SJSA1 (cell line): ENCODE data around the gene CMTR2. TPM values are rescaled to one million over a fixed set of nuclear protein-coding genes. Genes with fewer than 3 reads are reported as not detected.

Experiments used
- DNase-seq, 2 experiments: peaks; one replicate each; pipeline ENCODE4 v3.0.0-alpha.2; 2015 to 2020; ENCODE audit warnings: low spot score in 2 of 2, low read depth in 1 of 2
- H3K27ac ChIP-seq: fragments of 250-450 bp; sonication (Bioruptor Pico); 2 replicates; pipeline ENCODE4 v1.5.1; 2020; ENCODE audit warnings: mild to moderate bottlenecking, moderate library complexity
- H3K27me3 ChIP-seq: fragments of 250-450 bp; sonication (Bioruptor Pico); replicated peaks from 2 replicates; pipeline ENCODE4 v1.5.1; 2020; ENCODE audit warnings: mild to moderate bottlenecking, moderate library complexity
- H3K36me3 ChIP-seq: fragments of 250-450 bp; sonication (Bioruptor Pico); 2 replicates; pipeline ENCODE4 v1.5.1; 2020; ENCODE audit warnings: mild to moderate bottlenecking
- H3K4me1 ChIP-seq: fragments of 250-450 bp; sonication (Bioruptor Pico); replicated peaks from 2 replicates; pipeline ENCODE4 v1.6.1; 2021; ENCODE audit warnings: mild to moderate bottlenecking
- H3K4me3 ChIP-seq: fragments of 250-450 bp; sonication (Bioruptor Pico); 2 replicates; pipeline ENCODE4 v1.5.1; 2020; ENCODE audit warnings: mild to moderate bottlenecking
- H3K9me3 ChIP-seq: fragments of 250-450 bp; sonication (Bioruptor Pico); replicated peaks from 2 replicates; pipeline ENCODE4 v1.5.1; 2020; ENCODE audit warnings: mild to moderate bottlenecking
- total RNA-seq: library from RNA; depleted of rRNA; stranded (reverse); fragments of >200 nt; shearing (Covaris generic); gene quantifications from 2 replicates; pipeline ENCODE4 v1.2.3, GENCODE V29; 2014

Gene CMTR2
- total RNA-seq, 1 experiment from 2014 or later = 31.2 TPM

GRCh38 chr16:71258372-71258771 lies 30.8 kb downstream of the CMTR2 start:
- no peak for DNase-seq
- no peak overlapping the region for H3K27ac ChIP-seq

GRCh38 chr16:71257768-71258167 lies 31.4 kb downstream of the CMTR2 start:
- Histone ChIP-seq H3K4me1 (no peaks in the 10 kb centered on the region), H3K27me3 (no peaks in the 10 kb centered on the region; the same call in none of the 2 replicates), H3K9me3 (no peaks in the 10 kb centered on the region), H3K36me3 (no peaks in the 10 kb centered on the region), H3K4me3 (no peak overlapping the region), H3K27ac (no peak overlapping the region)
- no peak for DNase-seq

More at GRCh38 chr16:71258372-71258771, 30.8 kb downstream of the CMTR2 start:
- Histone ChIP-seq H3K27me3 (no peaks in the 10 kb centered on the region; the same call in none of the 2 replicates), H3K9me3 (no peaks in the 10 kb centered on the region), H3K4me3 (no peak overlapping the region), H3K36me3 (no peaks in the 10 kb centered on the region), H3K4me1 (no peaks in the 10 kb centered on the region)

- H3K27me3 ChIP-seq = no peaks in the 10 kb centered on the region; the same call in none of the 2 replicates
- no peak overlapping the region for H3K4me3 ChIP-seq
- no peaks in the 10 kb centered on the region for H3K9me3 ChIP-seq
- H3K27ac ChIP-seq = no peak overlapping the region
- no peaks in the 10 kb centered on the region for H3K36me3 ChIP-seq
- no peaks in the 10 kb centered on the region for H3K4me1 ChIP-seq
- no peak for DNase-seq
Measured at GRCh38 chr16:71255721-71256120, 33.5 kb downstream of the CMTR2 start.

- H3K9me3 ChIP-seq = no peaks in the 10 kb centered on the region
- no peaks in the 10 kb centered on the region; the same call in none of the 2 replicates for H3K27me3 ChIP-seq
- no peaks in the 10 kb centered on the region for H3K36me3 ChIP-seq
- H3K4me3 ChIP-seq = no peak overlapping the region
- no peak for DNase-seq
- H3K4me1 ChIP-seq = no peaks in the 10 kb centered on the region
- H3K27ac ChIP-seq = no peak overlapping the region
Measured at GRCh38 chr16:71254832-71255525, 34.2 kb downstream of the CMTR2 start.

GRCh38 chr16:71250461-71251235 lies 38.6 kb downstream of the CMTR2 start:
- no peak for DNase-seq
- Histone ChIP-seq H3K27me3 (no peaks in the 10 kb centered on the region; the same call in 1 of the 2 replicates), H3K4me3 (no peak overlapping the region), H3K9me3 (no peaks in the 10 kb centered on the region), H3K36me3 (no peaks in the 10 kb centered on the region), H3K4me1 (no peaks in the 10 kb centered on the region), H3K27ac (no peak overlapping the region)

GRCh38 chr16:71249399-71249798 lies 39.8 kb downstream of the CMTR2 start:
- no peaks in the 10 kb centered on the region for H3K36me3 ChIP-seq
- no peaks in the 10 kb centered on the region for H3K9me3 ChIP-seq
- H3K27me3 ChIP-seq = 0 out of 2 replicates have a peak, but pooled peaks cover 3% of the 10 kb centered on the region
- no peak overlapping the region for H3K4me3 ChIP-seq
- H3K27ac ChIP-seq = no peak overlapping the region
- no peak for DNase-seq
- no peaks in the 10 kb centered on the region for H3K4me1 ChIP-seq

- Histone ChIP-seq H3K27ac (no peak overlapping the region), H3K27me3 (0 out of 2 replicates have a peak, but pooled peaks cover 3% of the 10 kb centered on the region), H3K4me1 (no peaks in the 10 kb centered on the region), H3K36me3 (no peaks in the 10 kb centered on the region), H3K4me3 (no peak overlapping the region), H3K9me3 (no peaks in the 10 kb centered on the region)
- DNase-seq = no peak
Measured at GRCh38 chr16:71247478-71247877, 41.7 kb downstream of the CMTR2 start.

GRCh38 chr16:71246309-71246708 lies 42.9 kb downstream of the CMTR2 start:
- no peak overlapping the region for H3K4me3 ChIP-seq
- H3K27ac ChIP-seq = no peak overlapping the region
- H3K4me1 ChIP-seq = no peaks in the 10 kb centered on the region
- 0 out of 2 replicates have a peak, but pooled peaks cover 3% of the 10 kb centered on the region for H3K27me3 ChIP-seq
- no peaks in the 10 kb centered on the region for H3K36me3 ChIP-seq
- no peaks in the 10 kb centered on the region for H3K9me3 ChIP-seq
- DNase-seq = no peak

GRCh38 chr16:71244521-71244920 lies 44.7 kb downstream of the CMTR2 start:
- Histone ChIP-seq H3K27me3 (0 out of 2 replicates have a peak, but pooled peaks cover 3% of the 10 kb centered on the region), H3K4me1 (no peaks in the 10 kb centered on the region)

GRCh38 chr16:71242601-71243000 lies 46.6 kb downstream of the CMTR2 start:
- no peaks in the 10 kb centered on the region for H3K9me3 ChIP-seq
- no peak for DNase-seq
- H3K27ac ChIP-seq = no peak overlapping the region
- H3K36me3 ChIP-seq = no peaks in the 10 kb centered on the region
- H3K4me3 ChIP-seq = no peak overlapping the region
- 0 out of 2 replicates have a peak, but pooled peaks cover 3% of the 10 kb centered on the region for H3K27me3 ChIP-seq
- H3K4me1 ChIP-seq = no peaks in the 10 kb centered on the region

More at GRCh38 chr16:71244521-71244920, 44.7 kb downstream of the CMTR2 start:
- Histone ChIP-seq H3K4me3 (no peak overlapping the region), H3K9me3 (no peaks in the 10 kb centered on the region), H3K36me3 (no peaks in the 10 kb centered on the region), H3K27ac (no peak overlapping the region)
- DNase-seq = no peak

GRCh38 chr16:71242036-71242435 lies 47.2 kb downstream of the CMTR2 start:
- Histone ChIP-seq H3K36me3 (no peaks in the 10 kb centered on the region), H3K27me3 (0 out of 2 replicates have a peak, but pooled peaks cover 3% of the 10 kb centered on the region), H3K4me3 (no peak overlapping the region), H3K9me3 (no peaks in the 10 kb centered on the region), H3K27ac (no peak overlapping the region), H3K4me1 (no peaks in the 10 kb centered on the region)
- no peak for DNase-seq
